Caco-2 (cell line): ENCODE data around the gene NUP62CL. TPM values are rescaled to one million over a fixed set of nuclear protein-coding genes. Genes with fewer than 3 reads are reported as not detected.

Experiments
- BruUV-seq: library from RNA; stranded (reverse); fragments of 400-500 nt; replicated peaks from 2 replicates; lab custom pipeline; 2021; lab: Mats Ljungman, UMichigan
- CTCF ChIA-PET: fragments of 300-600 bp; sonication (Branson Sonifier 250); formaldehyde crosslinking; loops from one replicate; lab custom pipeline; 2022; ENCODE audit warnings: antibody characterized with exemption; lab: Charles Lee
- POLR2A ChIA-PET: fragments of 300-600 bp; sonication (Branson Sonifier 250); formaldehyde crosslinking; loops from one replicate; lab custom pipeline; 2022; ENCODE audit warnings: antibody characterized with exemption; lab: Charles Lee
- DNase-seq, 2 experiments: peaks; one replicate each; pipeline versions ENCODE4 v3.0.0 to v3.0.0-alpha.2; 2020 to 2022
- H3K27me3 ChIP-seq: replicated peaks from 2 replicates; pipeline ENCODE4 v1.6.0; 2011; ENCODE audit warnings: low read length; ENCODE audit not compliant: control insufficient read depth, insufficient read depth
- H3K36me3 ChIP-seq: 2 replicates; pipeline ENCODE4 v1.5.1; 2011; ENCODE audit warnings: low read length; ENCODE audit not compliant: control insufficient read depth, insufficient read depth
- H3K4me1 ChIP-seq: fragments of 250-450 bp; sonication (Bioruptor Pico); 2 replicates; pipeline ENCODE4 v1.5.1; 2020; ENCODE audit warnings: mild to moderate bottlenecking
- H3K4me3 ChIP-seq: 2 replicates; pipeline ENCODE4 v1.5.1; 2011; ENCODE audit warnings: low read depth, mild to moderate bottlenecking, control low read depth, low read length
- H3K9me3 ChIP-seq: fragments of 250-450 bp; sonication (Bioruptor Pico); 2 replicates; pipeline ENCODE4 v1.5.1; 2020; ENCODE audit warnings: mild to moderate bottlenecking, moderate library complexity
- H3K27ac Mint-ChIP-seq: one replicate; pipeline ENCODE4 v1.8.0; 2022; ENCODE audit warnings: mixed read lengths; ENCODE audit not compliant: unreplicated experiment
- H3K27me3 Mint-ChIP-seq: one replicate; pipeline ENCODE4 v1.8.0; 2022; ENCODE audit warnings: mixed read lengths; ENCODE audit not compliant: insufficient read depth, unreplicated experiment
- H3K36me3 Mint-ChIP-seq: one replicate; pipeline ENCODE4 v1.8.0; 2022; ENCODE audit warnings: mild to moderate bottlenecking, mixed read lengths; ENCODE audit not compliant: insufficient read depth, unreplicated experiment
- H3K4me1 Mint-ChIP-seq: one replicate; pipeline ENCODE4 v1.8.0; 2022; ENCODE audit warnings: low read depth, mixed read lengths; ENCODE audit not compliant: unreplicated experiment
- H3K4me3 Mint-ChIP-seq: one replicate; pipeline ENCODE4 v1.8.0; 2022; ENCODE audit warnings: mild to moderate bottlenecking, moderate library complexity, mixed read lengths; ENCODE audit not compliant: unreplicated experiment
- H3K9me3 Mint-ChIP-seq: one replicate; pipeline ENCODE4 v1.8.0; 2022; ENCODE audit warnings: mixed read lengths; ENCODE audit not compliant: unreplicated experiment
- intact Hi-C: fragments of 100-400 bp; cut with micrococcal nuclease; formaldehyde crosslinking; loops from one replicate; pipeline ENCODE4 v1.10.0; 2022; ENCODE audit not compliant: unreplicated experiment
- total RNA-seq: library from RNA; stranded (reverse); gene quantifications from 2 replicates; pipeline ENCODE4 v1.2.3, GENCODE V29; 2022
- TF ChIP-seq, protein P1 (sequence below), 2 experiments: fragments of 200-600 bp in 1 of 2; IDR thresholded peaks; 1 replicate in 1 of 2; 2 replicates in 1 of 2; pipeline versions ENCODE4 v1.5.1 to v1.8.0; 2011 to 2022; ENCODE audit warnings: antibody characterized with exemption in 1 of 2, control low read depth in 1 of 2, inconsistent platforms in 1 of 2, low read depth in 1 of 2, low read length in 1 of 2, mild to moderate bottlenecking in 1 of 2, moderate library complexity in 1 of 2; ENCODE audit not compliant: insufficient read depth in 1 of 2, severe bottlenecking in 1 of 2, unreplicated experiment in 1 of 2

NUP62CL gene
- total RNA-seq, 1 experiment from 2014 or later = 1.00 TPM

DNA sequence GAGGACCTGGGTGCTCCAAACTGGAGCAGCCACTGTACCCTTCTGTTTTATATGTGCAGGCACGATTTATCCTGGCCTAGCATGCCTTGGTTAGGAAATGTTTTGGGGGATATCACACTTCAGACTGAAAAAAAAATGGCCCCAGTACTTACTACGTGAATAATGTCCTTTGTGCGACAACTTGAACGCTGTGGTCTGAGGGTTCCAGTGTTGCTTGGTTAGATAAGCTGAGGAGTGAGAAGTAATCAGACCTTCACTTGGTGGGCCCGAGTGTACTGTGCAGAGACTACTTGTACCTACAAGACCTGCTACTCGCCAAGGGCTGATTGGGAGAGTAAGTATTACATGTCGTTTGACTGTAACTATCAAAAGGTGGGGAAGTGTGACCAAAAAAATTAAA, 856 bp upstream of the NUP62CL start:
- H3K9me3 ChIP-seq = no peaks in the 10 kb centered on the region
- H3K4me1 ChIP-seq = no peaks in the 10 kb centered on the region
- CTCF ChIA-PET = no interaction called here
- no TSS peak for BruUV-seq
- Mint-ChIP-seq H3K4me3 (no peak overlapping the region), H3K4me1 (no peaks in the 10 kb centered on the region), H3K9me3 (no peaks in the 10 kb centered on the region), H3K27ac (no peak overlapping the region), H3K36me3 (peaks cover 13% of the 10 kb centered on the region), H3K27me3 (no peaks in the 10 kb centered on the region)
- intact Hi-C loops = loop anchor here (10.0 kb wide), 2 partner anchors 92 to 212 kb away; partner anchors contain the start of gene RBM41
- TF ChIP-seq, protein P1, sequence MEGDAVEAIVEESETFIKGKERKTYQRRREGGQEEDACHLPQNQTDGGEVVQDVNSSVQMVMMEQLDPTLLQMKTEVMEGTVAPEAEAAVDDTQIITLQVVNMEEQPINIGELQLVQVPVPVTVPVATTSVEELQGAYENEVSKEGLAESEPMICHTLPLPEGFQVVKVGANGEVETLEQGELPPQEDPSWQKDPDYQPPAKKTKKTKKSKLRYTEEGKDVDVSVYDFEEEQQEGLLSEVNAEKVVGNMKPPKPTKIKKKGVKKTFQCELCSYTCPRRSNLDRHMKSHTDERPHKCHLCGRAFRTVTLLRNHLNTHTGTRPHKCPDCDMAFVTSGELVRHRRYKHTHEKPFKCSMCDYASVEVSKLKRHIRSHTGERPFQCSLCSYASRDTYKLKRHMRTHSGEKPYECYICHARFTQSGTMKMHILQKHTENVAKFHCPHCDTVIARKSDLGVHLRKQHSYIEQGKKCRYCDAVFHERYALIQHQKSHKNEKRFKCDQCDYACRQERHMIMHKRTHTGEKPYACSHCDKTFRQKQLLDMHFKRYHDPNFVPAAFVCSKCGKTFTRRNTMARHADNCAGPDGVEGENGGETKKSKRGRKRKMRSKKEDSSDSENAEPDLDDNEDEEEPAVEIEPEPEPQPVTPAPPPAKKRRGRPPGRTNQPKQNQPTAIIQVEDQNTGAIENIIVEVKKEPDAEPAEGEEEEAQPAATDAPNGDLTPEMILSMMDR (IDR thresholded peaks at IDR 0.05; ENCODE audit: insufficient read depth in 1 of 2, low read depth in 1 of 2, low read length in 1 of 2, severe bottlenecking in 1 of 2, unreplicated experiment in 1 of 2) = no peak
- H3K4me3 ChIP-seq = no peak overlapping the region
- POLR2A ChIA-PET = no interaction called here
- no peaks in the 10 kb centered on the region for H3K36me3 ChIP-seq
- DNase-seq = no peak
- no peaks in the 10 kb centered on the region for H3K27me3 ChIP-seq

DNA sequence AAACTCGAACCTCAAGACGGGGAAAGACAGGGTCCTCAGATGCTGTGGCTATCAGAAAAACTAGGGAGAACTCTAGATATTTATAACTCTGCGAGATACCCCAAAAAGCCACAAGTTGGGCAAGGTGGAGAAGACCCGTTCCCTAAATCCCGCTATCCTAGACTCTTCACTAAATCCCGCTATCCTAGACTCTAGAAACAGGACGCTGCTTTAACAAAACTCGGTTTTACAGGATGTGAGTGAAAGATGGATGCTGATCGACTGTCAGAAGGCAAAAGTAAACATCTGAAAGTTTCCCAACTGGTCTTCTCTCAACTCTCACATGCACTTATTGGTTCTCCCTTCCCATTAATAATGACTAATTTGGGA, 448 bp upstream of the NUP62CL start:
- Mint-ChIP-seq H3K4me3 (peak overlapping the region; percentile 77), H3K4me1 (no peaks in the 10 kb centered on the region), H3K36me3 (peaks cover 13% of the 10 kb centered on the region), H3K27me3 (no peaks in the 10 kb centered on the region), H3K9me3 (no peaks in the 10 kb centered on the region), H3K27ac (peak overlapping the region; percentile 59)
- TF ChIP-seq, protein P1 (IDR thresholded peaks at IDR 0.05; ENCODE audit: insufficient read depth in 1 of 2, low read depth in 1 of 2, low read length in 1 of 2, severe bottlenecking in 1 of 2, unreplicated experiment in 1 of 2) = no peak
- CTCF ChIA-PET = no interaction called here
- no peaks in the 10 kb centered on the region for H3K9me3 ChIP-seq
- no peaks in the 10 kb centered on the region for H3K27me3 ChIP-seq
- POLR2A ChIA-PET = no interaction called here
- no TSS peak for BruUV-seq
- H3K4me3 ChIP-seq = no peak overlapping the region
- intact Hi-C loops = loop anchor here (10.0 kb wide), 2 partner anchors 92 to 212 kb away; partner anchors contain the start of gene RBM41
- H3K4me1 ChIP-seq = no peaks in the 10 kb centered on the region
- no peaks in the 10 kb centered on the region for H3K36me3 ChIP-seq
- no peak for DNase-seq

DNA sequence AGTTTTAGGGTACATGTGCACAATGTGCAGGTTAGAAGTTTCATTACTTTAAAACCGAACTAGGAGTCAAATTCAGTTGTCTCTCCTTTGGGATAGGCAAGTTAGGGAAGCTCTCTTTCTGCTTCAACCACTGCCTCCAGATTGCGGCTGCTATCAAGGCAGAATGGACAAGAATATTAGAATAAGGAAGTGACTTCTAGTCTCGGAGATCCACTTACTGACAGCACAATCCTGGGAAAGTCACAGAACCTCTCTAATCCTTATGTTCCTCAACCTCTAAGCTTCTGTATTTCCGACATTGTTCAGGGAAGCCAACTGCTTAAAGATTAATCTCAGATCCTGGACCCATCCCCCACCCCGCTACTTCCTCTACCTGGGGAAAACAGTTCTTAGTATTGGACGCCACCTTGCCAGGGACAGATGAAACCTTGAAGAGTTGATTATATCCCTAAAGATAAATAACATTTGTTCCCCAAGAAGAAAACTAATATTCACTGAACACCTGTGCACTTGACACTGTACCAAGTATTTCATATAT, 2.1 kb downstream of the NUP62CL start:
- Histone ChIP-seq H3K9me3 (no peaks in the 10 kb centered on the region), H3K4me1 (no peaks in the 10 kb centered on the region), H3K4me3 (no peak overlapping the region), H3K36me3 (no peaks in the 10 kb centered on the region), H3K27me3 (no peaks in the 10 kb centered on the region)
- BruUV-seq = no TSS peak
- POLR2A ChIA-PET = interaction anchor here (0.7 kb wide), 1 partner anchor 160 kb away, joined by 3 read pairs; no protein-coding TSS in a partner anchor
- DNase-seq = no peak
- Mint-ChIP-seq H3K4me1 (no peaks in the 10 kb centered on the region), H3K9me3 (no peaks in the 10 kb centered on the region), H3K27ac (no peak overlapping the region), H3K27me3 (no peaks in the 10 kb centered on the region), H3K4me3 (no peak overlapping the region), H3K36me3 (peaks cover 13% of the 10 kb centered on the region)
- TF ChIP-seq, protein P1 (IDR thresholded peaks at IDR 0.05; ENCODE audit: insufficient read depth in 1 of 2, low read depth in 1 of 2, low read length in 1 of 2, severe bottlenecking in 1 of 2, unreplicated experiment in 1 of 2) = no peak
- CTCF ChIA-PET = no interaction called here
- intact Hi-C loops = loop anchor here (10.0 kb wide), 2 partner anchors 89 to 209 kb away; partner anchors contain the start of gene RBM41
